Esophagus (tissue), 2 donors: ENCODE data around the gene KIF3C. TPM values are rescaled to one million over a fixed set of nuclear protein-coding genes. Genes with fewer than 3 reads are reported as not detected.
"Not testable (repeated sequence)": the region's sequence is repeated elsewhere in the genome, so short reads cannot be mapped to it uniquely, and the experiment has no call there.

ENCODE experiments used
- H3K27ac ChIP-seq, 2 donors: one replicate each; pipeline ENCODE4 v1.5.1; 2013; ENCODE audit warnings: low read depth in 2 of 2, mild to moderate bottlenecking in 2 of 2, inconsistent platforms in 1 of 2, low read length in 1 of 2, moderate library complexity in 1 of 2
- H3K27me3 ChIP-seq, 2 donors: one replicate each; pipeline ENCODE4 v1.6.1; 2013; ENCODE audit warnings: low read length in 2 of 2, control low read depth in 1 of 2, mild to moderate bottlenecking in 1 of 2; ENCODE audit not compliant: insufficient read depth in 2 of 2, control insufficient read depth in 1 of 2
- H3K36me3 ChIP-seq, 2 donors: one replicate each; pipeline ENCODE4 v1.6.1; 2013; ENCODE audit warnings: low read length in 1 of 2; ENCODE audit not compliant: control insufficient read depth in 2 of 2, insufficient read depth in 2 of 2
- H3K4me1 ChIP-seq, 2 donors: one replicate each; pipeline ENCODE4 v1.6.1; 2013; ENCODE audit warnings: low read length in 1 of 2; ENCODE audit not compliant: control insufficient read depth in 2 of 2, insufficient read depth in 2 of 2
- H3K4me3 ChIP-seq, 2 donors: one replicate each; pipeline ENCODE4 v1.5.1; 2013; ENCODE audit warnings: low read length in 2 of 2, mild to moderate bottlenecking in 2 of 2, low read depth in 1 of 2, moderate library complexity in 1 of 2
- H3K9me3 ChIP-seq, 2 donors: one replicate each; pipeline ENCODE4 v1.6.1; 2013; ENCODE audit warnings: mild to moderate bottlenecking in 2 of 2, low read depth in 1 of 2, low read length in 1 of 2, moderate library complexity in 1 of 2; ENCODE audit not compliant: control insufficient read depth in 2 of 2, insufficient read depth in 1 of 2
- WGBS, 2 donors: extraction: QIAGEN DNeasy Blood & Tissue Kit; methylation state at CpG; one replicate each; pipeline ENCODE4 v1.1.7; 2013; 5-methylcytosine and 5-hydroxymethylcytosine counted together
- polyA plus RNA-seq, 2 donors: library from polyadenylated mRNA; stranded (reverse); fragments of 200-250 nt; gene quantifications; one replicate each; pipeline ENCODE4 v1.2.3, GENCODE V29; 2013
- donor health status: healthy with polysubstance abuse.
- donor health status: Bipolar disorder and iron deficiency.

The KIF3C gene
- polyA plus RNA-seq, 2 donors: 0.98 to 1.0 TPM

DNA sequence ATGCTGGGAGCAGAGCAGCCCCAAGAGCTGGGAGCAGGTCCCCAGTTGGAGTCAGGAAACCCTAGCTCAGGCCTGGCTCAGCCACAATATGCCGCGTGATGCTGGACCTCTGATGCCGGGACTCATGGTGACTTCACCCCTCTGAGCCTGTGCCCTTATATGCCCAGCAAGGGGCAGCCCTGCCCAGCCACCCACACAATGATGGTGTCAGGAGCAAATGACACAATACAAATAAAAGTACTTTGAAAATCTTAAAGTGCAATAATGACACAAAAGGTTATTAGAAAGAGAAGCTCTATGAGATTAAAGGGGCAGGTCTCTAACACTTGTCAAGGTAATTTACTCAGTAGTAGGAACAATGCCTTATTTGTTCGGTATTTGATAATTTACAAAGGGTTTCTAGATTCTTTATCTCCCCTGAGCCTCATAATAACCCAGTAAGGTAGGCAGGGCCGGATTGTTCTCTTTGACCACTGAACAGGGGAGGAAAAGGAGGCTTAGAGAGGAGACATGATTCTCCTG is 18.3 kb upstream of the KIF3C start:
- Histone ChIP-seq H3K36me3 (no peaks in the 10 kb centered on the region), H3K9me3 (no peaks in the 10 kb centered on the region), H3K27ac (peak overlapping the region; percentile 46 to 95), H3K4me3 (no peak overlapping the region), H3K4me1 (peaks cover 0 to 20% of the 10 kb centered on the region in 2 donors), H3K27me3 (no peaks in the 10 kb centered on the region)
- WGBS, 2 donors: 41 to 44% methylated on average over 5 of the region's 5 CpGs

- peaks cover 0 to 18% of the 10 kb centered on the region in 2 donors for H3K4me1 ChIP-seq
- H3K36me3 ChIP-seq, H3K27me3 ChIP-seq, H3K9me3 ChIP-seq, H3K4me3 ChIP-seq: not testable (repeated sequence)
- H3K27ac ChIP-seq: peak overlapping the region; percentile 46 to 95
- 66% methylated on average over 7 of the region's 7 CpGs for WGBS, 2 donors
Measured at GRCh38 chr2:25999406-25999805, 17.1 kb upstream of the KIF3C start.

DNA sequence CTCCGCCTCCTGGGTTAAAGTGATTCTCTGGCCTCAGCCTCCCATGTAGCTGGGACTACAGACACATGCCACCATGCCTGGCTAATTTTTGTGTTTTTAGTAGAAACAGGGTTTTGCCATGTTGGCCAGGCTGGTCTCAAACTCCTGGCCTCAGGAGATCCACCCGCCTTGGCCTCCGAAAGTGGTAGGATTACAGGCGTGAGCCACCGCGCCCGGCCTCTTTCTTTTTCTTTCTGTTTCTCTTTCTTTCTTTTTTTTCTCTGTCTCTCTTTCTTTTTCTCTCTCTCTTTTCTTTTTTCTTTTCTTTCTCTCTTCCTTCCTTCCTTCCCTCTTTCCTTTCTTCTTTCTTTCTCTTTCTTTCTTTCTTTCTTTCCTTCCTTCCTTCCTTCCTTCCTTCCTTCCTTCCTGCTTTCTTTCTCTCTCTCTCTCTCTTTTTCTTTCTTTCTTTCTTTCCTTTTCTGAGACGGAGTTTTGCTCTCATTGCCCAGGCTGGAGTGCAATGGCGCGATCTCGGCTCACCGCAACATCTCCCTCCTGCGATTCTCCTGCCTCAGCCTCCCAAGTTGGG is 16.6 kb upstream of the KIF3C start:
- H3K4me3 ChIP-seq, H3K36me3 ChIP-seq, H3K27me3 ChIP-seq, H3K9me3 ChIP-seq: not testable (repeated sequence)
- H3K27ac ChIP-seq: peak overlapping the region; percentile 46 to 95
- WGBS, 2 donors: 89 to 90% methylated on average over 13 of the region's 13 CpGs
- peaks cover 0 to 18% of the 10 kb centered on the region in 2 donors for H3K4me1 ChIP-seq

DNA sequence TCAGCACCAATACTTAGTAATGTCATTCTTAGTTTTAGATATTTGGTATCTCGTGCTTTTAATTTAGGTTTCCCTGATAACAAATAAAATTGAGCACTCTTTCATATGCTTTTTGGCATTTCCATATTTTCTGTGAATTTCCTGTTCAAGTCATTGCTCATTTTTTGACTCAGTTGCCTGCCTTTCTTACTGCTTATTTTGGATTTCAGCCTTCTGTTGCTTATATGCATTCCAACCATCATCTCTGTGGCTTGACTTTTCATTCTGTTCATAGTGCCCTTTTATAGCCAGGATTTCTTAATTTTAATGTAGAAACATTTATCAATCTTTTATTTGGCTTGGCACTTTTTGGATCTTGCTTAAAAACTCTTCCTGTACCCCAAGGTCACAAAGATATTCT is 14.5 kb upstream of the KIF3C start:
- 82 to 85% methylated on average over 1 of the region's 1 CpG for WGBS, 2 donors
- Histone ChIP-seq H3K4me1 (peaks cover 2 to 10% of the 10 kb centered on the region in 2 donors), H3K27me3 (no peaks in the 10 kb centered on the region), H3K4me3 (no peak overlapping the region), H3K36me3 (no peaks in the 10 kb centered on the region), H3K9me3 (no peaks in the 10 kb centered on the region), H3K27ac (no peak overlapping the region)

DNA sequence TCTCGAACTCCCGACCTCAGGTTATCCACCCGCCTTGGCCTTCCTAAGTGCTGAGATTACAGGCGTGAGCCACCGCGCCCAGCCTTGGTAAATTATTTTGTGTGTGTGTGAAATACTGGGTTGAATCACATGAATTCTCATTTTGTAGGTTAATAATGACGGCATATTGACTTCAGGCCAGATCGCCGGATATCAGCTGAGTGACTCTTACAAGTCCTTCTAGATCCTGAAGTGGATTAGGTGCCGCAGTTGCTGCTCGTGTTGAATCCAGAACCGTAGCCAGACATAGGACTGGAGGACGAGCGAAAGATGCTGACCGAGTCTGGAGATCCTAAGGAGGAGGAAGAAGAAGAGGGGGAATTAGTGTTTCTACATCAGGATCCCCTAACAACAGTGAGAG is 12.2 kb upstream of the KIF3C start:
- Histone ChIP-seq H3K27me3 (no peaks in the 10 kb centered on the region), H3K4me3 (no peak overlapping the region), H3K27ac (no peak overlapping the region), H3K9me3 (no peaks in the 10 kb centered on the region), H3K36me3 (no peaks in the 10 kb centered on the region), H3K4me1 (peaks cover 2 to 3% of the 10 kb centered on the region in 2 donors)
- WGBS, 2 donors: 94 to 95% methylated on average over 15 of the region's 15 CpGs

DNA sequence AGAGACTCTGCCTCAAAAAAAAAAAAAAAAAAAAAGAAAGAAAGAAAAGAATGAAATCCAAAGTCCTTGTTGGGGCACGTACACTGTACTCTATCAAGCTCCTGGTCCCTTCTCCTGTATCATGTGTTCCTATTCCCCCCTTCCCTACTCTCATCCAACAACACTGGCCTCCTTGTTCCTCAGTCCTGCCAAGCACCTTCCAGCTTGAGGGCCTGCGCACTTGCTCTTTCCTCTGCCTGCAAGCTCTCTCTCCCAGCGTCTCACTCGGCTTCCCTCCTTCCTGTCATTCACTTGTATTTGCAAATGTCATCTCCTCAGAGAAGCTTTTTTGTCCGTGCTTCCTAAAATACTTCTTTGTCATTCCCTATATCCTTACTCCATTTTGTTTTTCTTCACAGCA is 10.8 kb upstream of the KIF3C start:
- H3K4me3 ChIP-seq: no peak overlapping the region
- H3K9me3 ChIP-seq: no peaks in the 10 kb centered on the region
- H3K27ac ChIP-seq: no peak overlapping the region
- H3K4me1 ChIP-seq: peaks cover 2 to 3% of the 10 kb centered on the region in 2 donors
- no peaks in the 10 kb centered on the region for H3K36me3 ChIP-seq
- H3K27me3 ChIP-seq: no peaks in the 10 kb centered on the region
- 79 to 85% methylated on average over 5 of the region's 5 CpGs for WGBS, 2 donors

DNA sequence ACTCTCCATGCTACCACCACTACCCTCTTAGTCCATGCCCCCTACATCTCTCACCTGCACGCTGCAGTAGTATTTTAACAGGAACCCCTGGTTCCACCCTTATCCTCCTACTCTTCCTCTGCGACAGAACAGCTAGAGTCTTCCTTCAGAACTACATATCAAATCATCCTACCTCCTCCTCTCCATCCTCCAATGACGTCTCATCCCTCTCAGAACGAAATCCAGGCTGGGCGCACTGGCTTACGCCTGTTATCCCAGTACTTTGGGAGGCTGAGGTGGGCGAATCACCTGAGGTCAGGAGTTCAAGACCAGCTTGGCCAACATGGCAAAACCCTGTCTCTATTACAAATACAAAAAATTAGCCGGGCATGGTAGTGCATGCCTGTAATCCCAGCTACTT is 10.3 kb upstream of the KIF3C start:
- Histone ChIP-seq H3K4me3 (no peak overlapping the region), H3K4me1 (peaks cover 2 to 3% of the 10 kb centered on the region in 2 donors), H3K27ac (no peak overlapping the region), H3K36me3 (no peaks in the 10 kb centered on the region), H3K9me3 (no peaks in the 10 kb centered on the region), H3K27me3 (no peaks in the 10 kb centered on the region)
- 89 to 90% methylated on average over 8 of the region's 8 CpGs for WGBS, 2 donors

- no peaks in the 10 kb centered on the region for H3K9me3 ChIP-seq
- WGBS, 2 donors: 59 to 70% methylated on average over 3 of the region's 3 CpGs
- H3K4me1 ChIP-seq: peaks cover 2 to 3% of the 10 kb centered on the region in 2 donors
- peak overlapping the region; percentile 59 to 79 for H3K27ac ChIP-seq
- no peak overlapping the region for H3K4me3 ChIP-seq
- no peaks in the 10 kb centered on the region for H3K27me3 ChIP-seq
- no peaks in the 10 kb centered on the region for H3K36me3 ChIP-seq
Measured at GRCh38 chr2:25991965-25992364, 9.7 kb upstream of the KIF3C start.

DNA sequence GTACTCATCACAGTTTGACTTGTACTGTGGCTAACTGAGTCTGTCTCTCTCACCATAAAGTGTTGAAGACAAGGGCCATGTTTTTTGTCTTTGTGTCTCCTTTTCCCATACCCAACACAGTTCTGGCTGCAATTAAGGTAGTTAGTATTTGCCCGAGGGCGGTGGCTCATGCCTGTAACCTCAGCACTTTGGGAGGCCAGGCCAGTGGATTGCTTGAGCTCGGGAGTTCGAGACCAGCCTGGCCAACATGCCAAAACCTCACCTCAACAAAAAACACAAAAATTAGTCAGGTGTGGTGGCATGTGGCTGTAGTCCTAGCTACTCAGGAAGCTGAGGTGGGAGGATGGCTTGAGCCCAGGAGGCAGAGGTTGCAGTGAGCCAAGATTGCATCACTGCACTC is 6.9 kb upstream of the KIF3C start:
- Histone ChIP-seq H3K4me3 (no peak overlapping the region), H3K9me3 (no peaks in the 10 kb centered on the region), H3K27me3 (no peaks in the 10 kb centered on the region), H3K4me1 (peaks cover 2 to 3% of the 10 kb centered on the region in 2 donors), H3K36me3 (no peaks in the 10 kb centered on the region), H3K27ac (no peak overlapping the region)
- WGBS, 2 donors: 74 to 81% methylated on average over 4 of the region's 4 CpGs

DNA sequence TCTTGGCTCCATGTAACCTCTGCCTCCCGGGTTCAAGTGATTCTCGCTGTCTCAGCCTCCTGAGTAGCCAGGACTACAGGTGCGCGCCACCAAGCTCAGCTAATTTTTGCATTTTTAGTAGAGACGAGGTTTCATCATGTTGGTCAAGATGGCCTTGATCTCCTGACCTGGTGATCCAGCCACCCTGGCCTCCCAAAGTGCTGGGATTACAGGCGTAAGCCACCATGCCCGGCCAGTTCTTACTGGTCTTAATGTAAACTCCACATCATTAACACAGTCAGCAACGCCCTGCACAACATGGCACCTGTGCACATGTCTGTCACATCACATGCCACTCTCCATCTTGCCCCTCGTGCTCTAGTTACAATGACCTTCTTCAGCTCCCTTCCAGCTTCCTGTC is 5.8 kb upstream of the KIF3C start:
- 91 to 93% methylated on average over 9 of the region's 9 CpGs for WGBS, 2 donors
- Histone ChIP-seq H3K27me3 (no peaks in the 10 kb centered on the region), H3K27ac (no peak overlapping the region)

More for the DNA sequence above, 5.8 kb upstream of the KIF3C start:
- Histone ChIP-seq H3K36me3 (no peaks in the 10 kb centered on the region), H3K9me3 (no peaks in the 10 kb centered on the region), H3K4me1 (peaks cover 2 to 3% of the 10 kb centered on the region in 2 donors), H3K4me3 (no peak overlapping the region)
